NT2/D1 (cell line): Measurements from ENCODE around the gene MGAM2.

Experiments used
- SUZ12 ChIP-seq: IDR thresholded peaks from 2 replicates; pipeline ENCODE4 v1.6.1; 2011; ENCODE audit not compliant: insufficient read length, insufficient read depth; ENCODE audit errors: extremely low read depth
- YY1 ChIP-seq: IDR thresholded peaks from 2 replicates; pipeline ENCODE4 v1.6.1; 2011; ENCODE audit not compliant: insufficient read length, insufficient read depth
- ZNF274 ChIP-seq: IDR thresholded peaks from 2 replicates; pipeline ENCODE4 v1.6.1; 2011; ENCODE audit warnings: mild to moderate bottlenecking, low read depth, low read length

GRCh38 chr7:142134909-142135308 lies 23.4 kb downstream of the MGAM2 start:
- no peak for TF ChIP-seq YY1
- no peak for TF ChIP-seq ZNF274
- no peak for TF ChIP-seq SUZ12
